Kidney glomerular epithelial cell (primary cell): ENCODE measurements around the gene ARF4.
"Not testable (repeated sequence)": the region's sequence is repeated elsewhere in the genome, so short reads cannot be mapped to it uniquely, and the experiment has no call there.

ENCODE experiments used
- DNase-seq: peaks from one replicate; lab custom pipeline; 2025; lab: John Stamatoyannopoulos, UW

ARF4 gene

GRCh38 chr3:57597127-57597923 is at the start of gene ARF4:
ARF4 (minus strand) TSS chr3:57597344; CDS start chr3:57597140, 204 bp downstream.
- DNase-seq, result peak; percentile 98

DNA sequence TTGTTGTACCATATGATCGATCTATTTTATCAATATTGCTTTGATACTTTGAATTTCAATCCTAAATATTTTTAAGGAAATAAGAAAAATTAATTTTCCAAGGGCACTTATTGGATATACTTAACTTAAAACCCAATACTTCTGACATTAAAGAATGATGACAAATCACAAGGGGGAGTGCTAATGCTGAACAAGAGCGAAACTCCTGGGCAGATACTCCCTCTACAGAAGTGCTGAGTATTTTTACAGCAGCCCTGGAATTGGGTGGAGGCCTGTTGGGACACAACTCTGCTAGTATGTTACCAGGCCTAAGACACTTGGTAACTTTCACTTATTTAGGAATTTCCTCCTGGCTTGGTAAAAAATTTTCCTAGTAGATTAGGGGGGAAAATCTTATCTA is 49.6 kb upstream of the ARF4 start:
- DNase-seq, result peak; percentile 22

DNA sequence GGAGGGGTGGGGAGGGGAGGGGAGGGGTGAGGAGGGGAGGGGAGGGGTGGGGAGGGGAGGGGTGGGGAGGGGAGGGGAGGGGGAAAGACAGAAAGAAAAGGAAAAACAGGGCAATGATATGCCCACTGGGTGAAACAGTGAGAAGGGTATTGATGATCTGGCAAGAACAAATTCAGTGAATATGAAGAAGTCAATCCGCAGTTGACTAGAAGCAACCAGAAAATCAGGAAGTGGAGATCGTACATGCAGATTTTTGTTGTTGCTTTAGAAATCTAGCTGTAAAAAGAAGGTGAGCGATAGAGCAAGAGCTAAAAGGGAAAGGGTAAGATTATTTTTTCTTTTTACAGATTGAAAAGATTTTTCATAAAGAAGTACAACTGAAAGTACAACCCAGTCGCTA is 47.6 kb upstream of the ARF4 start:
- no peak for DNase-seq

DNA sequence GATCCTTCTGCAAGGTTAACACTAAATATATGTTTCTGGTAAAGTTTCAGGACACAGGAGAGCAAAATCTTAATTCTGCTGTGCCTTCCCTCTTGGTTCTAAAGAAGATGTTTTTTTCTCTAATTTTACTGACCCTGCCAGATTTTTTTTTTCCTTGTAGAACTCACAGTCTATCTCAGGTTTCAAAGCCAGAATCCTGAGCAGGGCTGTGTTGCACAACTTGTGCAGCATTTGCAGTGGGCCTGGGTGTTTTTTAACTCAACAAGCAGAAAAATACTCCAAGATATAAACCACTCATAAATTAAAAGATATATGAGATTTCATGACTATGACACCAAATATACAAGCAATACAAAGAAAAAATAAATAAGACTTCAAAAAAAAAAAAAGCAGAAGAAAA is 40.2 kb upstream of the ARF4 start:
- DNase-seq, result no peak

DNA sequence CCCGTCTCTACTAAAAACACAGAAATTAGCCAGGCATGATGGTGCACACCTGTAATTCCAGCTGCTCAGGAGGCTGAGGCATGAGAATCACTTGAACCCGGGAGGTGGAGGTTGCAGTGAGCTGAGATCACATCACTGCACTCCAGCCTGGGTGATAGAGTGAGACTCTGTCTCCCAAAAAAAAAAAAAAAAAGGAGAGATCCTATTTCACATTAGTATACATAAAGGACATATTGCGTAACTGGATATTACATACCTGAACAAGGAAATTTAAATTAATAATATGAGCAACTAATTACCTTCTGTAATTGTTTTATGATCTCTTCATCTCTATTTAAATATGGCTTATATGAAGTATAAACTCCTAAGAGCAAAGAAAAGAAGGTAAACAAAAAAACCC is 37.1 kb upstream of the ARF4 start:
- not testable (repeated sequence) for DNase-seq

DNA sequence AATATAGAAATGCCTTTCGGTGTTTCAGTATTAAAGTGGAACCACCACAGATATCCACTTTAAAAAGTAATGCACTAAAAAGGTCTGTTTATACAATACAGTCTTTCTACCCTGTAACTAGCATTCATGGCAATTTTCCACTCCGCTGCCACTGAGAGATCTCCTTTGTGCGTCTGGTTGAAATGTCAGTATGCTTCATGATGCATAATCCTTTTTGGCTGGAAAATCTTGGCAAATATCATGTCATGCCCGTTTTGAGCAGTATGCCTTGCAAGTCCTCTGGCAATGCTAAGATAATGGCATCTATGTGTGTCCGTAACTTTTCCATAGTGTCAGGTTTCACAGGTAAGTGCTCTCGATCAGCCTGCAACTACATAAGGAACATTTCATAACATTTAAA is 30.8 kb upstream of the ARF4 start:
- DNase-seq, result no peak

DNA sequence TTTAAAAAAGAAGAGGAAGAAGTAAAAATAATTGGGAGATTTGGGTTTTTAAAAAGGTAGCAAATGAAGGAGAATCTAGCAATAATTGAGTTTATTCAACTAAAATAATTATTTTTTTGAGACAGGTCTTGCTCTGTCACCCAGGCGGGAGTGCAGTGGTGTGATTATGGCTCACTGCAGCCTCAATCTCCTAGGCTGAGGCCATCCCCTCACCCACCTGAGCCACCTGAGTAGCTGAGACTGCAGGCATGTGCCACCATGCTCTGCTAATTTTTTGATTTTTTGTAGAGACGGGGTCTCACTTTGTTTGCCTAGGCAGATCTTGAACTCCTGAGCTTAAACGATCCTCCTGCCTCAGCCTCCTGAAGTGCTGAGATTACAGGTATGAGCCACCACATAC is 27.7 kb upstream of the ARF4 start:
- no peak for DNase-seq

- DNase-seq, result no peak
These were observed 25.2 kb upstream of the ARF4 start for GRCh38 chr3:57622362-57622761.

DNA sequence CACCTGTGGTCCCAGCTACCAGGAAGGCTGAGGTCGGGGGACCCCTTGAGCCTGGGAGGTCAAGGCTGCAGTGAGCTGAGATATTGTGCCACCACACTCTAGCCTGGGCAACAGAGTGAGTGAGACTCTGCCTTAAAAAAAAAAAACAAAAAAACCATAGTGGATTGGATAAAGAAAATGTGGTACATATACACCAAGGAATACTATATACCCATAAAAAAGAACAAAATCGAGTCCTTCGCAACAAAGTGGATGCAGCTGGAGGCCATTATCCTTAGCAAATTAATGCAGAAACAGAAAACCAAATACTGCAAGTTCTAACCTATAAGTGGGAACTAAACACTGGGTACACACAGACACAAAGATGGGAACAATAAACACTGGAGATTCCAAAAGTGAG is 20.6 kb upstream of the ARF4 start:
- DNase-seq, result no peak

- DNase-seq, result no peak
These were observed 19.1 kb upstream of the ARF4 start for GRCh38 chr3:57616233-57616632.

DNA sequence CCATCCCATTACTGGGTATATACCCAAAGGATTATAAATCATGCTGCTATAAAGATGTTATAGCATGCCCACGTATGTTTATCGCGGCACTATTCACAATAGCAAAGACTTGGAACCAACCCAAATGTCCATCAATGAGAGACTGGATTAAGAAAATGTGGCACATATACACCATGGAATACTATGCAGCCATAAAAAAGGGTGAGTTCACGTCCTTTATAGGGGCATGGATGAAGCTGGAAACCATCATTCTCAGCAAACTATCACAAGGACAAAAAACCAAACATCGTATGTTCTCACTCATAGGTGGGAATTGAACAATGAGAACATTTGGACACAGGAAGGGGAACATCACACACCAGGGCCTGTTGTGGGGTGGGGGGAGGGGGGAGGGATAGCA is 14.7 kb upstream of the ARF4 start:
- not testable (repeated sequence) for DNase-seq

DNA sequence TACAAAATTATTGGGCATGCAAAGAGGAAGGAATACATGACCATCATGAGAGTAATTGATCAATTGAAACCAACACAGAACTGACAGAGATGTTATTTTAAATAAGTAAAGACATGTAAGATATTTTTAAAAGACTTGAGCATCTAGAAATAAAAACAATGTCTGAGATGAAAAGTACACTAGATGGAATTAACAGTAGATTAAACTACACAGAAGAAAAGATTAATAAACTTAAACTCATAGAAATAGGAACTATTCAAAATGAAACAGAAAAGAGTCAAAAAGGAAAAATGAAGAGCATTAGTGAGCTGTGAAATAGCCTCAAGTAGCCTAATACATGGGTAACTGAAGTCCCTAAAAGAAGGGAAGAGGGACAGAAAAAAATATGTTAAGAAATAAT is 8.5 kb upstream of the ARF4 start:
- no peak for DNase-seq

DNA sequence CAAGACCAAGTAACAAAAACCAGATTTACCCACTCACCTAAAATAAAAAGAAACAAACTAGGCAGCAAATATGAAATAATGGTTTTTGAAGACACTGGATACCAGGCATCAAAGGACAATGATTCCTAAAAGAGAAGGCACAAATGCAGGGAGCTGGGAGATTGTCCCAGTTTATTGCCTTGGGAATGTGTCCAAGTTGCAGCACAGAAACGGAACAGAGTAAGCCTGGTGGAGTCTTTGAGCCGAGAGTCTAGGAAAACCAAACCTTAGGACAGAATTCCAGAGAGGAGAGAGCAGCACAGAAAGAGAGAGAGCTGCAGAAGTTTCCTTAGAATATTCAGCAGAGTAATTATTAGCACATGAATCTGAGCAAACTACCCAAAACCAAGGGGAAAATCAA is 7.8 kb upstream of the ARF4 start:
- no peak for DNase-seq

GRCh38 chr3:57600195-57600594 is 3.1 kb upstream of the ARF4 start:
- DNase-seq, result no peak

DNA sequence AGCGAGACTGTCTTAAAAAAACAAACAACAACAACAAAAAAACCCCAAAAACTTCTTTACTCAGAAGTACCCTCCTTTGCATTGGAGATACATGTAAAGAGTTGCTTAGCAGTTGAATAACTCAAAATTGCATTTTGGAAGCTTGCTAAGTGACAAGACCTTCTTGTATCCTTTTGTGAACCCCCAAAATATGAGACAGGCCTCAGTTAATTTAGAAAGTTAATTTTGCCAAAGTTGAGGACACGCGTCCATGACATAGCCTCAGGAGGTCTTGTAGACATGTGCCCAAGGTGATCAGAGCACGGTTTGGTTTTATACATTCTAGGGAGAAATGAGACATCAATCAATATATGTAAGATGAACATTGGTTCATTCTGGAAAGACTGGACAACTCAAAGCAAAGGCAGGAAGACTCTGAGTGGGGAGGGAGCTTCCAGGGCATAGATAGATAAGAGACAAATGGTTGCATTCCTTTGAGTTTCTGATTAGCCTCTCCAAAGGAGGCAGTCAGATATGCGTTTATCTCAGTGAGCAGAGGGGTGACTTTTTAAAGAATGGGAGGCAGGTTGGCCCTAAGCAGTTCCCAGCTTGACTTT is 1.7 kb upstream of the ARF4 start:
- no peak for DNase-seq

- peak; percentile 88 for DNase-seq
These were observed 533 bp downstream of the ARF4 start for GRCh38 chr3:57596495-57597126.

DNA sequence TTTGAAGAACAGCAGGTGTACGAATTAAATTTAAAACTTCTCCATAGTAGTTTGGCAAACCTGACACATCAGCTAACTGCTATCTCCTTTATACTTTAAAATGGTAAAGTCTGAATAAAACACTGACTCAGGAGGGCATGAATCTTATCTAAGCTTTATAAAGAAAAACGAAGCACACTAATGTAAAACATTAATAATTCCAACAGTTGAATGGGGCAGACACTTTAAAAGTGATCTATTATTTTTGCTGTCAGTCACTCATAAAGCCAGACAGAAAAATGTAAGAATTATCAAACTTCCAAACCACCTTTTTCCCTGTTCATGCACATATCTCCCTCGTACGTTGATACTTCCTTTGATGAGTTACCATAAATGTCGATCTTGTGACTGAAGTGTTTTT is 2.6 kb downstream of the ARF4 start:
- no peak for DNase-seq

GRCh38 chr3:57594144-57594543 is 3.0 kb downstream of the ARF4 start:
- DNase-seq, result no peak

- no peak for DNase-seq
These were observed 4.8 kb downstream of the ARF4 start for GRCh38 chr3:57592306-57592705.

GRCh38 chr3:57587905-57588304 is 9.2 kb downstream of the ARF4 start:
- no peak for DNase-seq

DNA sequence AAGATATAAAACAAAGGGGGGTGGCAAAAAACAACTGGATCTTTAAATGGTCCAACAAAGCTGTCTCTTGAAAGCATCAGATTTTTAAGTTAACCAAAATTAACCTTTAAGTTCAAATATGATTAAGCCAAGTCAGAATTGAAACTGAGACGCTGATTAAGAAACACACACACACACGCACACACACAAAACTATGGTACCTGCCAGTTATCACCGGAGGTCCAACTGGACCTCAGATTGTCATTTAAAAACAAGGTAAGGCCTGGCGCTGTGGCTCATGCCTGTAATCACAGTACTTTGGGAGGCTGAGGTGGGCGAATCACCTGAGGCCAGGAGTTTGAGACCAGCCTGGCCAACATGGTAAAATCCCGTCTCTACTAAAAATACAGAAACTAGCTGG is 10.4 kb downstream of the ARF4 start:
- no peak for DNase-seq

GRCh38 chr3:57583544-57583943 is 13.6 kb downstream of the ARF4 start:
- no peak for DNase-seq

DNA sequence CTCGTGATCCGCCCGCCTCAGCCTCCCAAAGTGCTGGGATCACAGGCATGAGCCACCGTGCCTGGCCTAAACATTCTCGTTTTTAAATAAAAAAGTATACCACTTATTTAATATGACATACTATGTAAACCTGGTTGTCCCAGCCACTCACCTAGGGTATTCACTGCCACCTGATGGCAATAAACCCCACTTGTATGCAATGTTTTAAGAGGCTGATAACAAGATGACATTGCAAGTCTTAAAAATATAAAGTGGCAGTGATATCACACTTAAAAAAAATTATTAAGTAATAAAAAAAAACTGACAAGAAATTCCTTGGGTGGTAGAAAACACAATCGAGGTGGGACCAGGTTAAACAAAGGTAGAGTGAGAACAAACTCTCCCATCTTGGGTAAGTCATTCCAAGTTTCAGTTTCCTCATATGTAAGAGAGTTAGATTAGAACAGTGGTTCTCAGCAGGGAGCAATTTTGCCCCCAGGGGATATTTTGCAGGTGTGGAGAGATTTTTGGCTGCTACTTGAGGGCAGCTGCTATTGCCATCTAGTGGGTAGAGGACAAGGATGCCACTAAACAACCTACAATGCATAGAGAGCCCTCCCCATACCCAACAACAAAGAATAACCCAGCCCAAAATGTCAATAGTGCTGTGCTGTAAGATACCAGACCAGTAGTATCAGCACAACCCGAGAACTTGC is 14.5 kb downstream of the ARF4 start:
- no peak for DNase-seq
